HL-60 (cell line): ENCODE data around the gene GVQW3.

Experiments used
- GABPA ChIP-seq: IDR thresholded peaks from 2 replicates; pipeline ENCODE4 v1.6.1; 2012; ENCODE audit warnings: low read depth
- POLR2AphosphoS5 ChIP-seq: IDR thresholded peaks from 2 replicates; pipeline ENCODE4 v1.6.1; 2012; ENCODE audit warnings: low read depth
- TF ChIP-seq, protein P1 (sequence below): IDR thresholded peaks from one replicate; pipeline ENCODE4 v1.5.1; 2011; ENCODE audit warnings: low read length, control low read depth, inconsistent platforms; ENCODE audit not compliant: insufficient read depth

GRCh38 chr11:76376746-76377558 is 4.2 kb upstream of the GVQW3 start:
- TF ChIP-seq, protein P1, sequence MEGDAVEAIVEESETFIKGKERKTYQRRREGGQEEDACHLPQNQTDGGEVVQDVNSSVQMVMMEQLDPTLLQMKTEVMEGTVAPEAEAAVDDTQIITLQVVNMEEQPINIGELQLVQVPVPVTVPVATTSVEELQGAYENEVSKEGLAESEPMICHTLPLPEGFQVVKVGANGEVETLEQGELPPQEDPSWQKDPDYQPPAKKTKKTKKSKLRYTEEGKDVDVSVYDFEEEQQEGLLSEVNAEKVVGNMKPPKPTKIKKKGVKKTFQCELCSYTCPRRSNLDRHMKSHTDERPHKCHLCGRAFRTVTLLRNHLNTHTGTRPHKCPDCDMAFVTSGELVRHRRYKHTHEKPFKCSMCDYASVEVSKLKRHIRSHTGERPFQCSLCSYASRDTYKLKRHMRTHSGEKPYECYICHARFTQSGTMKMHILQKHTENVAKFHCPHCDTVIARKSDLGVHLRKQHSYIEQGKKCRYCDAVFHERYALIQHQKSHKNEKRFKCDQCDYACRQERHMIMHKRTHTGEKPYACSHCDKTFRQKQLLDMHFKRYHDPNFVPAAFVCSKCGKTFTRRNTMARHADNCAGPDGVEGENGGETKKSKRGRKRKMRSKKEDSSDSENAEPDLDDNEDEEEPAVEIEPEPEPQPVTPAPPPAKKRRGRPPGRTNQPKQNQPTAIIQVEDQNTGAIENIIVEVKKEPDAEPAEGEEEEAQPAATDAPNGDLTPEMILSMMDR = no peak
- no peak for TF ChIP-seq POLR2AphosphoS5
- no peak for TF ChIP-seq GABPA
